Memory B cell (primary cell): ENCODE measurements around the gene UGT2B7.

Experiments used
- ATAC-seq: fragments of 150-1000 bp; cut with Tn5 transposase; 2 replicates; pipeline ENCODE4 v1.10.0; 2021; ENCODE audit warnings: low read depth, mild to moderate bottlenecking, moderate library complexity
- DNase-seq, 2 donors: peaks; one replicate each; pipeline ENCODE4 v3.0.0; 2022; ENCODE audit warnings: low spot score in 2 of 2
- H3K27ac Mint-ChIP-seq: one replicate; pipeline ENCODE4 v1.8.0; 2022; ENCODE audit warnings: mild to moderate bottlenecking, moderate library complexity, mixed read lengths
- H3K27me3 Mint-ChIP-seq: one replicate; pipeline ENCODE4 v1.8.0; 2022; ENCODE audit warnings: mixed read lengths
- H3K36me3 Mint-ChIP-seq: one replicate; pipeline ENCODE4 v1.8.0; 2022; ENCODE audit warnings: mild to moderate bottlenecking, mixed read lengths
- H3K4me1 Mint-ChIP-seq: one replicate; pipeline ENCODE4 v1.8.0; 2022; ENCODE audit warnings: mixed read lengths
- H3K4me3 Mint-ChIP-seq: one replicate; pipeline ENCODE4 v1.8.0; 2022; ENCODE audit warnings: mild to moderate bottlenecking, moderate library complexity, mixed read lengths
- H3K9me3 Mint-ChIP-seq: one replicate; pipeline ENCODE4 v1.8.0; 2022; ENCODE audit warnings: mixed read lengths

The UGT2B7 gene

DNA sequence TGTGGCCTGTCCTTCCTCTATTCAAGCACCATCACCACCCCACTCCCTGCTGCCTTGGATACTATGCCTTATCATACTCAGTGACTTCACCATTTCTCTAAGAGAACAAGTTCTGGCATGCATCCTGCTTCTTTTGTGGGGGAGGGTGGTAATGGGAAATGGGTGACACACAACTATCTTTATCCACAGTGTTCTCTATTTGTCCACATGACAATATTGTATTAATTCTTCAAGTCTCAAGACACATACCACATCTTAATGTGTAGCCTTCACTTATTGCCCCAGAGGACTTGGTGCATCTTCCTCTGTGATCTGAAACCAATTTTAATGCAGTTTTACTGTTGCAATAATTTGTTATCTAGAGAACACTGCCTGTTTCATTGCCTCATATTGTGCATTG lies 29.3 kb upstream of the UGT2B7 start:
- Mint-ChIP-seq H3K36me3 (no peaks in the 10 kb centered on the region), H3K27ac (no peak overlapping the region), H3K9me3 (peaks cover 5% of the 10 kb centered on the region), H3K4me1 (no peaks in the 10 kb centered on the region), H3K4me3 (no peak overlapping the region), H3K27me3 (no peaks in the 10 kb centered on the region)
- ATAC-seq (no peak), DNase-seq (no peak)

DNA sequence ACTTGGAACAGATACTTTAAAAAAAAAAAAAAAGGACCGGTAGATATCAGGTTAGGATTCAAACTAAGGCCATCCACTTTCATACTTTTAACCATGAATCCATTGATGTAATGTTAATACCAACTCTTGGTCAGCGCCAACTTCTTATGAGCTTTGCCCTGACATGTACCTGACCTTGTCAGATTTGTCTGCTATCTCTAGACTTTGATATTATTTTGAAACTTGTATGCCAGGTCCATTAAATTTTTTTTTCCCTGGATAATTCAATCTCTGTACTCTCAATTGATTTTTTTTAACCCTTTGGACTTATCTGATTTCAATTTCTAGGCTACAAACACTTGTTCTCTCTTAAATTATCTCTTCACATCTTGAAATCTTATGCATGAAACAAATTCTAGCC lies 27.2 kb upstream of the UGT2B7 start:
- H3K27me3 Mint-ChIP-seq, result no peaks in the 10 kb centered on the region
- no peaks in the 10 kb centered on the region for H3K36me3 Mint-ChIP-seq
- DNase-seq, result no peak
- no peaks in the 10 kb centered on the region for H3K4me1 Mint-ChIP-seq
- ATAC-seq, result no peak
- no peak overlapping the region for H3K4me3 Mint-ChIP-seq
- H3K9me3 Mint-ChIP-seq, result peaks cover 3% of the 10 kb centered on the region
- H3K27ac Mint-ChIP-seq, result no peak overlapping the region

DNA sequence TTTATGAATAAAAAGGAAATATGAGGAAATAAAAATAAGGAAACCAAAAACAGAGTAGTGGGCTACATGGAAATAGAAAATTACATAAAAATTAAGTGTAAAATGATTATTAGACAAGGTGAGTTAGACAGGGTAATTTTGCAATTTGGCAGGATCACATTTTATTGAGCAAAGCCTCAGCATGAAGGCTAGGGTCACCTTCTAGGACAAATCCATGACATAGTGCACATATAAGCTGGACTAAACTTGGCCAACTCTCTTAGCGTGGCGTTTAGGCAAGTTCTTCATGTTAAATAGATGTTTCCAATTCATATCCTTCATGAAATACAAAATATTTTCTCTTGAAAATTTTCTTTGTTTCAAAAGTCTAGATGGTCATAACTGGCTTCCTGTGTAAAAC lies 25.7 kb upstream of the UGT2B7 start:
- ATAC-seq (no peak), DNase-seq (no peak)
- peaks cover 3% of the 10 kb centered on the region for H3K9me3 Mint-ChIP-seq
- no peaks in the 10 kb centered on the region for H3K4me1 Mint-ChIP-seq
- H3K27me3 Mint-ChIP-seq, result no peaks in the 10 kb centered on the region
- no peaks in the 10 kb centered on the region for H3K36me3 Mint-ChIP-seq
- no peak overlapping the region for H3K4me3 Mint-ChIP-seq
- H3K27ac Mint-ChIP-seq, result no peak overlapping the region

DNA sequence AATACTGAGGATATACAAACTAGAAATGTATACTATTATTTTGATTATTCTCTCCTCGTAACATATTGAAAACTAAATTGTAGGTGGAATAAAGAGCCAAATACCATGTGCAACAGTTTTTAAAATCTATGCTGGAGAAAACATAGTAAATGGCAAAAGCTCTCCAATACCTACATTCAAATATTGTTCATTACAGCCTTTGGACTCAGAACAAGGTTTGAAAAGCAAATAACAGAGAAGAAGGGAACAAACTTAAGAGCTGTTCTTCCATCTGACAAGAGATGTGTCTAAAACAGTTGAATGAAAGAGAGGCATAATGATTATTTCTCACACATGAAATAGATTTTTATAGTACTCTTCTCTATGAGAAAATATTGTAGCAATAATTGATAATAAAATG lies 25.0 kb upstream of the UGT2B7 start:
- Mint-ChIP-seq H3K27ac (no peak overlapping the region), H3K9me3 (peaks cover 1% of the 10 kb centered on the region), H3K36me3 (no peaks in the 10 kb centered on the region), H3K27me3 (no peaks in the 10 kb centered on the region), H3K4me3 (no peak overlapping the region), H3K4me1 (no peaks in the 10 kb centered on the region)
- ATAC-seq (no peak), DNase-seq (no peak)

DNA sequence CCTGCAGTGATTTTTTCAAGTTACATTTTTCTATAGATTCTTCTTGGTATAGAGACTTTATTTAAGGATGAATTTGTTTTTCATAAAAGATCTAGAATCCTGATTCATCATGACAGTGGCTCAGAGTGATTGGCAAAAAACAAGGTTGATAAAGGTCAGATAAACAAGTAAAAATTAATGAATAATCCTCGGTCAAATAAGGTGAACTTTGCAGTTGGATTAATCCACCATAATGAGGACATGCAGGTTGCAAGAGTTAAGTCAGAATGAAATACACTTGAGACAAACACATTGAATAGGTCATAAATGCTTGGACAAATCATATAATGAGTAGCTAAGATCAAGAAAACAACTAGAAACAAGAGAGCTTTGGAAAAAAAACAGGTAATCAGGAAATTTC lies 22.9 kb upstream of the UGT2B7 start:
- H3K27me3 Mint-ChIP-seq, result no peaks in the 10 kb centered on the region
- no peaks in the 10 kb centered on the region for H3K36me3 Mint-ChIP-seq
- no peak for DNase-seq
- H3K27ac Mint-ChIP-seq, result no peak overlapping the region
- ATAC-seq, result no peak
- H3K4me3 Mint-ChIP-seq, result no peak overlapping the region
- no peaks in the 10 kb centered on the region for H3K9me3 Mint-ChIP-seq
- H3K4me1 Mint-ChIP-seq, result no peaks in the 10 kb centered on the region

DNA sequence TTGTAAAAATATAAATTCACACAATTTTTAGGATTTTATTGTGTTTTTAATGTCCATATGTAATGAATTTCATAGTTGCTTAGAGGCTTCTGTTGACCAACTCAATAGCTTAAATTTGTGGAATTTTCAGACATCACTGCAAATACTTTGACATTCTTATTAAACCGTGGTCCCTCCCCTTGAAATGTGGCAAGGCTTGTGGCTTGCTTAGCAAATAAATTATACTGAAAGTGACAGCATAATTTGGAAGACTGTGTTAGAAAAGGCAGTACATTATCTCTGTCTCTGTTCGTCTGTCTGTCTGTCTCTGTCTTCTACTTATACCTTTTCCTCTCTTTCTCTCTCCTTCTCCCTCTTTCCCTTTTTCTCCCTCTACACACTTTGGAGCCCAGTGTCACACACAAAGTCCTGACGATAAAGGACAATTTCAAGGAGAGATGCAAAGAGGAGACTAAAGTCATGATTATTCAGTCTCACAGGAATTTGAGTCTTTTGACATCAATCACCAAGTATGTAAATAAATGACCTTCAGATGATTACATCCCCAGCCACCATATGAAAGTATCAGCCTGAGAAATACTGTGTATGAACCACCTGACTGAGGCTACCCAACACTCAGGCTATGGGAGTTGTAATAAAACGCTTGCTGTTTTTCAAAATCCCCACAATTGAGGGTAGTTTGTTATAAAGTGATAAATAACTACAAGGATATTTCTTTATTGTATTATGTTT lies 21.0 kb upstream of the UGT2B7 start:
- DNase-seq (no peak), ATAC-seq (no peak)
- Mint-ChIP-seq H3K27me3 (no peaks in the 10 kb centered on the region), H3K36me3 (no peaks in the 10 kb centered on the region), H3K27ac (no peak overlapping the region), H3K4me3 (no peak overlapping the region), H3K4me1 (no peaks in the 10 kb centered on the region), H3K9me3 (no peaks in the 10 kb centered on the region)

DNA sequence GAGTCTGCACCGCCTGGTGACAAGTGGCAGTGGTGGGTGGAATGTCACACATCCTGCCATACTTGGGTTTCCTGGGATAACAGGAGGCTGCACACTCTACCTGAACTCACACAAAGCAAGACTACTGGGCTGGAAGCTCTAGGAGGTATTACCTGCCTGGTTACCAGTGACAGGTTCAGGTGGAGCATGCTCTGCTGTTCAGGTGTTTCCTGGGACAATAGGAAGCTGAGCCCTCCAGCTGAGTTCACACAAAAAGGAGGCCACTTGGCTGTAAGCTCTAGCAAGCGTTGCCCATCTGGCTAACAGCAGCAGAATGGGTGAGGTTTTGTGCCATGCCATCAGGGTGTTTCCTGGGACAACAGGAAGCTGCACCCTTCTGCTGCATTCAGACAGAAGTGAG lies 17.4 kb upstream of the UGT2B7 start:
- no peak overlapping the region for H3K27ac Mint-ChIP-seq
- H3K4me1 Mint-ChIP-seq, result no peaks in the 10 kb centered on the region
- H3K36me3 Mint-ChIP-seq, result no peaks in the 10 kb centered on the region
- no peaks in the 10 kb centered on the region for H3K27me3 Mint-ChIP-seq
- H3K4me3 Mint-ChIP-seq, result no peak overlapping the region
- H3K9me3 Mint-ChIP-seq, result peaks cover 2% of the 10 kb centered on the region
- no peak for ATAC-seq
- no peak for DNase-seq

DNA sequence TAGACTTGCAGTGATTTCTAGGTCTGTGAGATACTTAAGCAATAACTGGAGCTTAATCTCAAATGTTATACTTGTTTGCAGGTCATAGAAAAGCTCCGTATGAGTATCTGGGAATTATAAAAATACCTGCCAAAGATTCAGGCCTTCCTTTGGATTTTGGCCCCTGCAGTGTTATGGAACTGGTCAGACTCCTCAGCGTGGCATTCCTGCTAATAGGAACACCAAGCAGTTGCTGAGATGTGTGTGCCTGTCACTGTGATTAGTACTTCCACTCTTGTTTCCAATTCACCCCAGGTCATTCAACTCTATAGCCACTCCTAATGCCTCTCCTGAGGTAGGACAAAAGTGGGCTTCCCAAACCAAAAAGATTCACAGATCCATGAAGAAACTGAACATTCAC lies 7.8 kb upstream of the UGT2B7 start:
- H3K27me3 Mint-ChIP-seq, result no peaks in the 10 kb centered on the region

DNA sequence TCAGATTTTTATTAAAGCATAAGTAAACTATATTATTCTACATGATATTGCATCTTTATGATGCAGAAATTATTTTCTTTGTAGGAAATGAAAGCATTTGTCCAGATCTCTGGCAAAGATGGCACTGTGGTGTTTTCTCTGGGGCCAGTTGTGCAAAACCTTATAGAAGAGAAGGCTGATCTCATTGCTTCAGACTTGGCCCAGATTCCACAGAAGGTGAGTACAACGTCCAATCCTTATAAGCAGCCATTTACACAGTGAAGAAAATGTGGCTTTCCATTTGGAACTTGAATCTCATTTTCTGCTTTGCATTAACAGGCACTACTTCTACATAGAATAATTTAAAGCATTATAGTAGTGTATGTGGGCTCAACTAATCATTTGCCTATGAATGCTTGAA lies 6.9 kb upstream of the UGT2B7 start:
- peaks cover 5% of the 10 kb centered on the region for H3K9me3 Mint-ChIP-seq
- no peaks in the 10 kb centered on the region for H3K36me3 Mint-ChIP-seq
- H3K4me3 Mint-ChIP-seq, result no peak overlapping the region
- no peak for ATAC-seq
- no peaks in the 10 kb centered on the region for H3K4me1 Mint-ChIP-seq
- no peaks in the 10 kb centered on the region for H3K27me3 Mint-ChIP-seq
- no peak for DNase-seq
- H3K27ac Mint-ChIP-seq, result no peak overlapping the region

More for the DNA sequence above, 7.8 kb upstream of the UGT2B7 start:
- peaks cover 5% of the 10 kb centered on the region for H3K9me3 Mint-ChIP-seq
- H3K4me3 Mint-ChIP-seq, result no peak overlapping the region
- no peak for ATAC-seq
- DNase-seq, result no peak
- no peaks in the 10 kb centered on the region for H3K36me3 Mint-ChIP-seq
- H3K27ac Mint-ChIP-seq, result no peak overlapping the region
- H3K4me1 Mint-ChIP-seq, result no peaks in the 10 kb centered on the region

DNA sequence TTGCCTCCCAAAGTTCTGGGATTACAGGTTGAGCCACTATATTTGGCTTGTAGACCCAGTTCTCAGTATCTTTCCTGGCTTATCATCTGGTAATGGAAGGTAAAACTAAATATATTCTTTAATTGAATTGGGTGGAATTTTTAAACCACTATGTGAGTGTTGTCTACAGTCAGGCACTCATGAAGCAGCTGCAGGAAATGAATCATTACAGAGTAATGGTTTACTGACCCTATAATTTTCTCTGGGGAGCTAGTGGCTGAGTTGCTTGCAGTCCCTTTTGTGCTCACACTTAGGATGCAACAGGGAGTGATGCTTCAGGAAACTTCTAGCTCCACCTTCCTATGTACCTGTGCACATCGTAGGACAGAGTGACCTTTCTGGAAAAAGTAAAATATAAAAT lies 4.1 kb upstream of the UGT2B7 start:
- H3K4me3 Mint-ChIP-seq, result no peak overlapping the region
- H3K27me3 Mint-ChIP-seq, result no peaks in the 10 kb centered on the region
- no peak for DNase-seq
- peaks cover 6% of the 10 kb centered on the region for H3K9me3 Mint-ChIP-seq
- H3K27ac Mint-ChIP-seq, result no peak overlapping the region
- no peak for ATAC-seq
- no peaks in the 10 kb centered on the region for H3K4me1 Mint-ChIP-seq
- no peaks in the 10 kb centered on the region for H3K36me3 Mint-ChIP-seq

DNA sequence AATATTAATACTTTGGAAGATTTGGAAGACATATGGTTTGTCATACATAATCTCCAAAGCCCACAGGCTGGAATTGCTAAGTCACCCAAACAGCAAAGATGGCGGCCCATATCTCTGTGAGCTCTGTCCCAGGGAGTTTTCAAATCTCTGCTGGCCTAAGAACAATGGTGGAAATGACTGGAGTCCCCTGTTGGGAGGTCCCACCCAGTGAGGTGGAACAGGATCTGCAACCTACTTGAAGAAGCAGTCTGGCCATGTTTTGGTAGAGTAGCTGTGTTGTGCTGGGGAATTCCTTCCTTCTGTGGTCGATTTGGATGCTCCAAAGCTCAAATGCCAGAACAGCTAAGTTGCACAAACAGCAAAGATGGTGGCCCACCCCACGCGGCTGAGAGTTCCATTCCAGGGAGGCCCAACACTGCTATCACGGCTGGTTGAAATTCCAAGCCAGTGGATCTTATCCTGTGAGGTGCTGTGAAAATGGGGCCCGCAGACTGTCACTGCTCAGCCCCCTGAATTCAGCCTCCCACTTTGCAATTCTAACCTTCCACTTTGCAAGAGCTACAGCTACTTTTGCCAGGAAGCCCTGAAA lies 3.2 kb upstream of the UGT2B7 start:
- DNase-seq (no peak), ATAC-seq (no peak)

DNA sequence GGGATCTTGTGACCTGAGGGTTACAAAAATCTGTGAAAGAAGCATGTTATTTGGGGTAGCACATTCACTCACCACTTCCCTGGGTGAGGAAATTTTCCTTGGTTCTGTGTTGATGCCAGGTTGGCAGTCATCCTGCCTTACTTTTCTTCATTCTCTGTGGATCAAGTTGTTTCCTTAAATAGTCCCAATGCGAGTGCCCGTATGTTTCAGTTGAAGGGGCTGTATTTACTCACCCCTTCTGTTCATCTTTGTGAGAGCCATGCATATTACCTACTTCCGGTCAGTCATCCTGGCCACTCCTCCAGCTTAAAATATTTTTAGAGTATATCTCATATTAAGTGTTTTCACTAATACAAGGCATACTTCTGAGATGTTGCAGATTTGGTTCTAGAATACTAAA lies 2.6 kb upstream of the UGT2B7 start:
- no peaks in the 10 kb centered on the region for H3K4me1 Mint-ChIP-seq
- no peaks in the 10 kb centered on the region for H3K36me3 Mint-ChIP-seq
- no peak overlapping the region for H3K27ac Mint-ChIP-seq
- ATAC-seq, result no peak
- H3K27me3 Mint-ChIP-seq, result no peaks in the 10 kb centered on the region
- DNase-seq, result no peak
- H3K4me3 Mint-ChIP-seq, result no peak overlapping the region
- peaks cover 5% of the 10 kb centered on the region for H3K9me3 Mint-ChIP-seq

More for the DNA sequence above, 3.2 kb upstream of the UGT2B7 start:
- no peaks in the 10 kb centered on the region for H3K36me3 Mint-ChIP-seq
- H3K4me3 Mint-ChIP-seq, result no peak overlapping the region
- H3K27ac Mint-ChIP-seq, result no peak overlapping the region
- no peaks in the 10 kb centered on the region for H3K27me3 Mint-ChIP-seq
- H3K4me1 Mint-ChIP-seq, result no peaks in the 10 kb centered on the region
- peaks cover 6% of the 10 kb centered on the region for H3K9me3 Mint-ChIP-seq

DNA sequence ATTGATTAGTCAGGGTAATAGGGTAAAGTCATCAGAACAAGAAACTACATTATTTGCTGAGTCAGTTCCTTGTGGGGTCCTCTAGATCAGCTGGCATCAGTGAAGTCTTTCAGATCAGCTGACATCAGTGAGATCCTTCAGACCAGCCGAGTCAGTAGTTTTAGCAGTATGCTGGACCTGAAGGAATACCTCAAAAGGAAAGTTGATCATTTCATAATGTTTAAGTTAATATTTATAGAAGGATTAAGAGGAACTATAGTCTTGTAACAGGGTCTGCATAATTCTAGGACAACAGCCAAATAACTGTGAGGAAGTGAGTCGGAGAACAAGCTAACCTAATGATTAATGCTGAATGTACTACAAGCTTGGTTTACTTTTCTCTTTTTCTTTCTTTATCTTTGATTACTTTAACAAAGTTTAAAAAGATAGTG lies 958 bp upstream of the UGT2B7 start:
- DNase-seq, result no peak
- no peaks in the 10 kb centered on the region for H3K4me1 Mint-ChIP-seq
- peaks cover 3% of the 10 kb centered on the region for H3K9me3 Mint-ChIP-seq
- H3K36me3 Mint-ChIP-seq, result no peaks in the 10 kb centered on the region
- H3K4me3 Mint-ChIP-seq, result no peak overlapping the region
- no peak for ATAC-seq
- no peaks in the 10 kb centered on the region for H3K27me3 Mint-ChIP-seq
- no peak overlapping the region for H3K27ac Mint-ChIP-seq

DNA sequence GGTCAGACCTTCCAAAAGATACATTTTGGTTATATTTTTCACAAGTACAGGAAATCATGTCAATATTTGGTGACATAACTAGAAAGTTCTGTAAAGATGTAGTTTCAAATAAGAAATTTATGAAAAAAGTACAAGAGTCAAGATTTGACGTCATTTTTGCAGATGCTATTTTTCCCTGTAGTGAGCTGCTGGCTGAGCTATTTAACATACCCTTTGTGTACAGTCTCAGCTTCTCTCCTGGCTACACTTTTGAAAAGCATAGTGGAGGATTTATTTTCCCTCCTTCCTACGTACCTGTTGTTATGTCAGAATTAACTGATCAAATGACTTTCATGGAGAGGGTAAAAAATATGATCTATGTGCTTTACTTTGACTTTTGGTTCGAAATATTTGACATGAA lies 536 bp downstream of the UGT2B7 start:
- H3K36me3 Mint-ChIP-seq, result no peaks in the 10 kb centered on the region
- no peak for ATAC-seq
- H3K4me1 Mint-ChIP-seq, result no peaks in the 10 kb centered on the region
- no peak overlapping the region for H3K4me3 Mint-ChIP-seq
- no peak for DNase-seq
- H3K27ac Mint-ChIP-seq, result no peak overlapping the region
- H3K27me3 Mint-ChIP-seq, result no peaks in the 10 kb centered on the region
- peaks cover 3% of the 10 kb centered on the region for H3K9me3 Mint-ChIP-seq

DNA sequence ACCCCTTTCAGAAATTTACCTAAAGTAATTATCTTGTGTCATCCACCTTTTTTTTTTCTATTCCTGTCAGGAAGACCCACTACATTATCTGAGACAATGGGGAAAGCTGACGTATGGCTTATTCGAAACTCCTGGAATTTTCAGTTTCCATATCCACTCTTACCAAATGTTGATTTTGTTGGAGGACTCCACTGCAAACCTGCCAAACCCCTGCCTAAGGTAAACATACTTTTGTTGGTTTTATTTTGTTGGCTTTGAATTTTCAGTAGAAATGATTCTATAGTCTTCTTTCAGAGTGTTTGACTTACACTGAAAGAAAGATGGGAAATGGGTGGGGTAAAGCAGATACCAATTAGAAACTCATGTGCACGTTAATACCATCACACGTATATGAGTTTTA lies 2.2 kb downstream of the UGT2B7 start:
- Mint-ChIP-seq H3K9me3 (peaks cover 3% of the 10 kb centered on the region), H3K27me3 (no peaks in the 10 kb centered on the region), H3K4me3 (no peak overlapping the region), H3K36me3 (no peaks in the 10 kb centered on the region), H3K4me1 (no peaks in the 10 kb centered on the region), H3K27ac (no peak overlapping the region)
- DNase-seq (no peak), ATAC-seq (no peak)
